DMS 273 (cell line): ENCODE data around the gene CLSTN1.
"Not testable (repeated sequence)": the region's sequence is repeated elsewhere in the genome, so short reads cannot be mapped to it uniquely, and the experiment has no call there.

Experiments used
- DNase-seq: peaks from one replicate; lab custom pipeline; 2025; ENCODE audit not compliant: unreplicated experiment; lab: John Stamatoyannopoulos, UW

CLSTN1 gene

DNA sequence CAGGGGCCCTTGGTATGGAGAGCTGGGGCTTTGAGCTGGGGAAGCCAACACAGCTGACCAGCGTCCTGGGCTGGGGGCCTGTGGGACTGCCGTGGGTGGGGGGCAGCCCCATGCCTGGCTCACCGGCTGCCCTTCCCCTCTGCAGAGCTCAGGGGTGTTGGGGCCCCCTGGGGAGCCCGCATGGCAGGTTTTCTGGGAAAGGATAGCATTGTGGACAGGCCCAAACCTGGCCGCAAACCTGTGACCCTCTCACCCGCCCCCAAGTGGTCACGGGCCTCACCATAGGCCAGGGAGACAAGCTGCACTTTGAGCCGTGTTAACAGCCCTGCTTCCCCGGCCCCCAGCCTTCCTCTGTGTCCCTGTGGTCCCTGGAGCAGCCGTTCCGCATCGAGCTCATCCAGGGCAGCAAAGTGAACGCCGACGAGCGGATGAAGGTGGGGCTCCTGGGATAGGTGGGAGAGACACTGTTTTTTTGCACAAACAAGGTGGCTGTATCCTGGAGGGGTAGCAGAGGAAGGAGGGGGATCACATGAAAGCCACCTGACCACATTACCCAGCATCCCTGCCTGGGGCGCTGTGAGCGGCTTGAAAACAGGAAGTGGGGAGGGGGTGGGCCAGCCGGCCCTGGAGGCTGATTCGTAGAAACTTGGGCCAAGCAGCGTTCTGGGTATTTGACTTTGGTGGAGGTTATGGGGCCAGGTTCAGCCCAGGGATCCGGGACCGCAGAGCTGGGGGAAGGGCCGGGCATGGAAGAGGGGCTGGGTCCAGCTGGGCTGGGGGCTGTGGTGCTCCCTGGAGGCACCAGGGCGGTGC lies 106.4 kb downstream of the CLSTN1 start:
- DNase-seq: no peak

- DNase-seq: no peak
Measured at GRCh38 chr1:9716404-9717192, 107.2 kb downstream of the CLSTN1 start.

GRCh38 chr1:9715536-9716226 lies 108.1 kb downstream of the CLSTN1 start:
- DNase-seq: no peak

GRCh38 chr1:9714257-9714718 lies 109.5 kb downstream of the CLSTN1 start:
- no peak for DNase-seq

DNA sequence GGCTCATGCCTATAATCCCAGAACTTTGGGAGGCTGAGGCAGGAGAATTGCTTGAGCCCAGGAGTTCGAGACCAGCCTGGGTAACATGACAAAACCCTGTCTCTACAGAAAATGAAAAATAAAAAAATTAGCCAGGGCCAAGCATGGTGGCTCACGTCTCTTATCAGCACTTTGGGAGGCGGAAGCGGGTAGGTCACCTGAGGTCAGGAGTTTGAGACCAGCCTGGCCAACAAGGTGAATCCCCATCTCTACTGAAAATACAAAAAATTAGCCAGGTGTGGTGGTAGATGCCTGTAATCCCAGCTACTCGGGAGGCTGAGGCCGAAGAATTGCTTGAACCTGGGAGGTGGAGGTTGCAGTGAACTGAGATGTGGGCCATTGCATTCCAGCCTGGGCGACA lies 111.0 kb downstream of the CLSTN1 start:
- not testable (repeated sequence) for DNase-seq

DNA sequence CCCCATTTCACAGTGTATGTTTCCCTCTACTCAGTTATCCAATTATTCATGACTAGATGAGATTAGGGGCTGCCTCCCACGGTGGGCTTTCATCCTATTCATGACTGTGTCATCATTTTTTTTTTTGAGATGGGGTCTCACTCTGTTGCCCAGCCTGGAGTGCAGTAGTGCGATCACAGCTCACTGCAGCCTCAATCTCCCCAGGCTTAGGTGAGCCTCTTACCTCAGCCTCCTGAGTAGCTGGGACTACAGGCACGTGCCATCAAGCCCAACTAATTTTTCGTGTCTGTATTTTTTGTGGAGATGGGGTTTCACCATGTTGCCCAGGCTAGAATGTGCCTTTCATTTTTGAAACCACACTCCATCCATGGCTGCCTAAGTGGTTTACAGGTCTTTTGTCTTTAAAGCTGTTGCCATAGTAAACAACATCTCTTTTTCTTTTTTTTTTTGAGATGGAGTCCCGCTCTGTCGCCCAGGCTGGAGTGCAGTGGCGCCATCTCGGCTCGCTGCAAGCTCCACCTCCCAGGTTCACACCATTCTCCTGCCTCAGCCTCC lies 112.2 kb downstream of the CLSTN1 start:
- no peak for DNase-seq

DNA sequence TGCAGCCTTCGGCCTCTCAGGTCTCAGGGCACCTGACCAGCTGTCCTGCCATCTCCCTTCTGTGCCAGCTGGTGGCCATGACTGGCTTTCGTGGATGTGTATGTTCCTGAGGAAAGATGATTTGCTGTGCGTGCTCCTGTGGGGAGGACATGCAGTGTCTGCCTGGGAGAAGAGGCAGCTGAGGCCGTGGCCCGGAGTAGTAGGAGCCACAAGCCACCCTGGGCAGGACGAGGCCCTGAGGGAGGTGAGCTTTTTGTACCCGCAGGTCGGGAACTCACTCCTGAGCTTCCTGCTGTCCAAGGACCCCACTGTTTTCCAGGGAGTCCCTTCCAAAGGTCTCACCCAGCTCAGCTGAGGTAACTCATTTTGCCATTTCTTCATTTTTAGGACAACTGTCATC lies 113.7 kb downstream of the CLSTN1 start:
- no peak for DNase-seq

DNA sequence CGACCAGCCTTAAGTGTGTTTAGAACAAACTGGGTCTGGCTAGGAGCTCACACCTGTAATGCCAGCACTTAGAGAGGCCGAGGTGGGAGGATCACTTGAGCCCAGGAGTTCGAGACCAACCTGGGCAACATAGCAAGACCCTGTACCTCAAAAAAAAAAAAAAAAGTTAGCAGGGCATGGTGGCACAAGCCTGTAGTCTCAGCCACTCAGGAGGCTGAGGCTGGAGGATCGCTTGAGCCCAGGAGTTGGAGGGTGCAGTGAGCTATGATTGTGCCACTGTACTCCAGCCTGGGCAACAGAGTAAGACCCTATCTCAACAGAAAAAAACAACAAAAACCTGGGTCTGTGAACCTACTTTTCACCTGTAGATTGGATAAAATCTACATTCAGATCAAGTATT lies 117.6 kb downstream of the CLSTN1 start:
- DNase-seq: no peak

GRCh38 chr1:9705337-9706093 lies 118.2 kb downstream of the CLSTN1 start:
- no peak for DNase-seq

- DNase-seq: no peak
Measured at GRCh38 chr1:9703681-9704080, 120.1 kb downstream of the CLSTN1 start.

DNA sequence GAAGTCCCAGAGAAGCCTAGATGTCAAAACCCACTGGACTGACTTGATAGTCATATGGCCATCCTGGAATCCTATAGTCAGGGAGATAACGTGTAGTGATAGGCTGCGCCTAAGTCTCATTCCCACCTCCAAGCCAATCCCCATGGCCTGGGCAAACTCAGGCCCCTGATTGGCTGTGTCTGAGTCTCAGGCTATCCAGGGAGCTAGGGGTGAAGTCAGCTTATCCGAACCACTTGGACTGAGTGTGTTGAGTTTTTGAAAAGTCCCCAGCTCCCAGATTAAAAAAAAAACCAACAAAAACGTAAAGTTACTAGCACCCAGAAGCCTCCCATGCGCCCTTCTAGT lies 120.6 kb downstream of the CLSTN1 start:
- no peak for DNase-seq

- DNase-seq: no peak
Measured at GRCh38 chr1:9701665-9702064, 122.1 kb downstream of the CLSTN1 start.

- no peak for DNase-seq
Measured at GRCh38 chr1:9700340-9700739, 123.4 kb downstream of the CLSTN1 start.

- no peak for DNase-seq
Measured at GRCh38 chr1:9699361-9699760, 124.4 kb downstream of the CLSTN1 start.

- DNase-seq: no peak
Measured at GRCh38 chr1:9696793-9697192, 127.0 kb downstream of the CLSTN1 start.

- DNase-seq: no peak
Measured at GRCh38 chr1:9691691-9692090, 132.1 kb downstream of the CLSTN1 start.

- no peak for DNase-seq
Measured at GRCh38 chr1:9691108-9691445, 132.7 kb downstream of the CLSTN1 start.

DNA sequence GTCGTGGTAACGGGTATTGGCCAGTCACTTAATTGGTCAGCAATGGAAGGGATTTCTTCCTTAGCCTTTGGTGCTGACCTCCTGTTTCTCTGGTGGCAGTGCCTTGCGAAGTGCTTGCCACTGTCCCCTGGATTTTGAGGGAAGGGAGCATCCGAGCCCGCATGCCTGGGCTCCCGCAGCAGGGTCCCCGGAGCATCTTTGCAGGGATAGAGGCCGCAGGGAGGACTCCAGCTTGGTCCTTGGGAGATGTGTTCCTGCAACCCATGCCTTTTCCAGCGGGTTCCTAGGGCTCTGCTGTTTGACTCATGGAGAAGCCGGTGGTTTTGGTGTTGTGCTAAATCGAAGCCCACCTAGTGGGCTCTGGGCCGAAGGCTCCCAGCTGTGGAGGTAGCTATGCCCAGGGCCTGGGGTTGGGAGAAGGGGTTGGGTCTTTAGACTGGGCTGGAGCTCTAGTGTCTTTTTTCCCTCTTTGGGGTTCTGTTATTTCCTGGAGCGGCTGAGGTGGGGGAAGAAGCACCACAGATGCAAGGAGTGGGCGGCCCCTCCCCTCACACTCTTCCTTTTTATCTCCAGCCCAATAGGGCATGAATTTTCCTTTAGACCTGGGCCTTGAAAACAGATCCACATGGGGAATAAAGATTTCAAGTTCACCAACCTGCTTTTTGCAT lies 133.2 kb downstream of the CLSTN1 start:
- no peak for DNase-seq

DNA sequence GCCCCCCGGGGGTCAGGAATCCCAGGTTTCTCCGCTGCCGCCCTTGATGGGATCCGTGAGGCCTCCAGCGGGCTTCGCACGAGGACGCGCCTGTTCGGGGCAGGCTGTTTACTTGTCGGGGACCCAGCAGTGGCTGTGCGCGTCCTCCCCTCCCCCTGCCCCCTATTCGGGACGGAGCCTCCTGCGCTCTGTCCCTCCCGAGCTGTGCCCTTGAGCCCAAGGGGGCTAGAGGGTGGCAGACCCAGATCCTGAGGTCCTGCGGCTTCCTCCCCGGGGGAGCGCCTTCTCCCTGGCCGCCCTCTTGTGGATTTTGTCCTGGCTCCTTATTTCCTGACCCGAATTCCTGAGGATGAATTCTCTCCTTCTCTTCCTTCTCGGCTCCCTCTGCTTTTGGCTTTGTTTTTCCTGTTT lies 133.8 kb downstream of the CLSTN1 start:
- peak; percentile 53 for DNase-seq

GRCh38 chr1:9689011-9689706 lies 134.6 kb downstream of the CLSTN1 start:
- peak; percentile 80 for DNase-seq
